ENCODE results near the gene PKNOX2. TPM values are rescaled to one million over a fixed set of nuclear protein-coding genes. Genes with fewer than 3 reads are reported as not detected.

PKNOX2 gene
- total RNA-seq, 1 donor from 2014 or later, result 39.9 TPM

GRCh38 chr11:125287491-125288210, 123.1 kb downstream of the PKNOX2 start:
- DNase-seq (ENCODE audit: low spot score, unreplicated experiment), result no peak
- Mint-ChIP-seq H3K4me1 (ENCODE audit: low read depth) (peaks cover 16% of the 10 kb centered on the region), H3K27ac (no peak overlapping the region), H3K4me3 (ENCODE audit: low read depth) (no peak overlapping the region), H3K36me3 (ENCODE audit: insufficient read depth) (peaks cover 1% of the 10 kb centered on the region), H3K9me3 (ENCODE audit: low read depth) (no peaks in the 10 kb centered on the region), H3K27me3 (no peaks in the 10 kb centered on the region)
- TF ChIP-seq, protein P1, sequence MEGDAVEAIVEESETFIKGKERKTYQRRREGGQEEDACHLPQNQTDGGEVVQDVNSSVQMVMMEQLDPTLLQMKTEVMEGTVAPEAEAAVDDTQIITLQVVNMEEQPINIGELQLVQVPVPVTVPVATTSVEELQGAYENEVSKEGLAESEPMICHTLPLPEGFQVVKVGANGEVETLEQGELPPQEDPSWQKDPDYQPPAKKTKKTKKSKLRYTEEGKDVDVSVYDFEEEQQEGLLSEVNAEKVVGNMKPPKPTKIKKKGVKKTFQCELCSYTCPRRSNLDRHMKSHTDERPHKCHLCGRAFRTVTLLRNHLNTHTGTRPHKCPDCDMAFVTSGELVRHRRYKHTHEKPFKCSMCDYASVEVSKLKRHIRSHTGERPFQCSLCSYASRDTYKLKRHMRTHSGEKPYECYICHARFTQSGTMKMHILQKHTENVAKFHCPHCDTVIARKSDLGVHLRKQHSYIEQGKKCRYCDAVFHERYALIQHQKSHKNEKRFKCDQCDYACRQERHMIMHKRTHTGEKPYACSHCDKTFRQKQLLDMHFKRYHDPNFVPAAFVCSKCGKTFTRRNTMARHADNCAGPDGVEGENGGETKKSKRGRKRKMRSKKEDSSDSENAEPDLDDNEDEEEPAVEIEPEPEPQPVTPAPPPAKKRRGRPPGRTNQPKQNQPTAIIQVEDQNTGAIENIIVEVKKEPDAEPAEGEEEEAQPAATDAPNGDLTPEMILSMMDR (IDR thresholded peaks at IDR 0.05; ENCODE audit: unreplicated experiment), result no peak

DNA sequence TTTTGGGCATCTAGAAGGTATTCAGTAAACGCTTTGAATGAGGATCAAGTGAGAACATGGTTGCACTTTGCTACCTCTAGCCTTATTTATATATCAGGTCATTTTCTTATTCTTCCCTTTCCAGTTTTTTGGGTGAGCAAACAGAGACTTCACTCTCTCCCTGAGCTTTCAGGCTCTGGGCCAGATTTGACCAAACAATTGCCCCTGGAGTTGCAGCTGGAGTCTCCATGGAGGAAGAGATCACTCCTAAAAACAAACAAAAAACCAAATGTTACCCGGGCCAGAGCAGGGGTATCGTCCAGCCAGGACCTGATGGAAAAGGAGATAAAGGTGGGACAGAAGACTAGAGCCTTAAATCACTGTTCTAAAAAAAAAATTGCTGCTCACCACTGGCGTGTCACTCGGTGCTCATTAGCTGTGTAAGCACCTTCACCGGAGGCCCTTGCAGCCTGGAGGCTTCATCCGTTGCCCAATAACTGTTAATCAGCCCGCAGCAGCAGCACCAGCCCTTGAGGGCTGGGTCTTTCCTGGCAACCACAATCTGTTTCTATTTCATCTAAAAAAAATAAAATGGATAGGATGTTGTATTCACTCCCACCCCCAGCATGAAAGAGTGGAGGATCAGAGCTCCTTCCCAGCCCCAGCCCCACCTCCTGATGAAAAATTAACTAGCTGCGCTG, 125.0 kb downstream of the PKNOX2 start:
- Mint-ChIP-seq H3K36me3 (ENCODE audit: insufficient read depth) (peaks cover 4% of the 10 kb centered on the region), H3K27ac (peak overlapping the region; percentile 74), H3K4me1 (ENCODE audit: low read depth) (peaks cover 16% of the 10 kb centered on the region), H3K4me3 (ENCODE audit: low read depth) (no peak overlapping the region), H3K27me3 (no peaks in the 10 kb centered on the region), H3K9me3 (ENCODE audit: low read depth) (no peaks in the 10 kb centered on the region)
- TF ChIP-seq, protein P1 (IDR thresholded peaks at IDR 0.05; ENCODE audit: unreplicated experiment), result no peak
- DNase-seq (ENCODE audit: low spot score, unreplicated experiment), result no peak

DNA sequence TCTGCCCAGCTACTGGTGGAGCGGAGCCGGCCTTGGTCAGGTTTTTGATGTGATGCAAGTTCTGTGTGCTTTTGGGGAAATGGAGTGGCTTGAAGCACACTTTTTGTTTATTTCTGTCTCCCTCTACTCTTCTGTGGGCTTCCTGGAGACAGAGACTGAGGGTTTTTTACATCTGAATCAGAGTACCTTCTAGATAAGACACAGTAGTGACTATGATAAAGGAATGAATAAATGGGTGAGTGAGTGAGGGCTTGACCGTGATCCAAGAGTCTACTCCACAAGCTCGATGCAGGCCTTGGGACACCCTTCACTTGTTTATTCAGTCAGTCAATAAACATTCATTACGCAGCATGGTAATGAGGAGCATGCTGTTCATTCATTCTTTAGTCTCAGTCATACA, 125.7 kb downstream of the PKNOX2 start:
- peaks cover 4% of the 10 kb centered on the region for H3K36me3 Mint-ChIP-seq (ENCODE audit: insufficient read depth)
- H3K9me3 Mint-ChIP-seq (ENCODE audit: low read depth), result no peaks in the 10 kb centered on the region
- no peak overlapping the region for H3K4me3 Mint-ChIP-seq (ENCODE audit: low read depth)
- DNase-seq (ENCODE audit: low spot score, unreplicated experiment), result no peak
- H3K27ac Mint-ChIP-seq, result no peak overlapping the region
- TF ChIP-seq, protein P1 (IDR thresholded peaks at IDR 0.05; ENCODE audit: unreplicated experiment), result no peak
- no peaks in the 10 kb centered on the region for H3K27me3 Mint-ChIP-seq
- H3K4me1 Mint-ChIP-seq (ENCODE audit: low read depth), result peaks cover 16% of the 10 kb centered on the region

DNA sequence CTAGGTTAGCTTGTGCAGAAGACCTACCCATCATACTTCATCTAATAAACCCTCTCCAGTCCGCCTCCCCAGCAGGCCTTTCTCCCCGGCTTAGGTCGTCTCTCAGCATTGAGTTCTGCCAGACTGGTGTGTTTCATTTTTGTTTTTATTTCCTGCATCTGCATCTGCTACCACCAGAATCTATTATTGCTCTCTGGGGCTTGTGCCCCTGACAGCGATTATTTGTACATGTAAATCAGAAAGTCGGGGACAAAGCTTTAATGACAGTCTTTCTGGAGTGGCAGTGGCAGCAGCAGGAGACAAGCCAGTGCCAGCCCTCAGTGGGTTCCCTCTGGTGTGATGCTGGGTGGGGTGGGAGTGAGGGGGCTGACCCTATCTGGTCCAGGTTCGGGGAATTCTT, 127.5 kb downstream of the PKNOX2 start:
- no peak overlapping the region for H3K27ac Mint-ChIP-seq
- H3K4me1 Mint-ChIP-seq (ENCODE audit: low read depth), result peaks cover 12% of the 10 kb centered on the region
- TF ChIP-seq, protein P1 (IDR thresholded peaks at IDR 0.05; ENCODE audit: unreplicated experiment), result no peak
- H3K4me3 Mint-ChIP-seq (ENCODE audit: low read depth), result no peak overlapping the region
- H3K36me3 Mint-ChIP-seq (ENCODE audit: insufficient read depth), result peaks cover 4% of the 10 kb centered on the region
- no peaks in the 10 kb centered on the region for H3K27me3 Mint-ChIP-seq
- DNase-seq (ENCODE audit: low spot score, unreplicated experiment), result no peak
- H3K9me3 Mint-ChIP-seq (ENCODE audit: low read depth), result no peaks in the 10 kb centered on the region

DNA sequence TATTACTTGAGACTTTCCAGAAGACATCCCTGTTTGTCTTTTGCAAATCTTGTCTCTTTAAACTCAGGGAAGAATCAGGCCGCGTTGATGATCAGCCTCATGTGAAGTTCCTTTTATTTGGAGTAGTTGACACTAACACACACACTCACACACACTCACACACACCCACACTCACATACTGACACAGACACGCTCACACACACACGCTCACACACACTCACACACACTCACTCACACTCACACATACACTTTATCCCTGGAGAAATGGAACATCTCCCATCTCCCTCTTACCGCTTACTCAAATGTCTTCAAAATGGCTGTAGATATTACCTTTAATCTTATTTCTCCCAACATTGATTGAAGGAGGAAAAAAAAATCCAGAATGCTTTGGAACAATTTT, 129.0 kb downstream of the PKNOX2 start:
- Mint-ChIP-seq H3K9me3 (ENCODE audit: low read depth) (no peaks in the 10 kb centered on the region), H3K27ac (no peak overlapping the region), H3K4me3 (ENCODE audit: low read depth) (no peak overlapping the region), H3K27me3 (no peaks in the 10 kb centered on the region), H3K36me3 (ENCODE audit: insufficient read depth) (peaks cover 8% of the 10 kb centered on the region), H3K4me1 (ENCODE audit: low read depth) (peaks cover 11% of the 10 kb centered on the region)
- TF ChIP-seq, protein P1 (IDR thresholded peaks at IDR 0.05; ENCODE audit: unreplicated experiment), result no peak
- no peak for DNase-seq (ENCODE audit: low spot score, unreplicated experiment)

Data from progenitor cell of endocrine pancreas (in vitro differentiated cells).